ENCODE measurements around the gene DOK7. TPM values are rescaled to one million over a fixed set of nuclear protein-coding genes. Genes with fewer than 3 reads are reported as not detected.

DOK7 gene
- total and polyA plus RNA-seq, 2 donors (not counting 1 experiment from before 2014, with no cell fraction given) = 0.17 TPM; not detected in 1

DNA sequence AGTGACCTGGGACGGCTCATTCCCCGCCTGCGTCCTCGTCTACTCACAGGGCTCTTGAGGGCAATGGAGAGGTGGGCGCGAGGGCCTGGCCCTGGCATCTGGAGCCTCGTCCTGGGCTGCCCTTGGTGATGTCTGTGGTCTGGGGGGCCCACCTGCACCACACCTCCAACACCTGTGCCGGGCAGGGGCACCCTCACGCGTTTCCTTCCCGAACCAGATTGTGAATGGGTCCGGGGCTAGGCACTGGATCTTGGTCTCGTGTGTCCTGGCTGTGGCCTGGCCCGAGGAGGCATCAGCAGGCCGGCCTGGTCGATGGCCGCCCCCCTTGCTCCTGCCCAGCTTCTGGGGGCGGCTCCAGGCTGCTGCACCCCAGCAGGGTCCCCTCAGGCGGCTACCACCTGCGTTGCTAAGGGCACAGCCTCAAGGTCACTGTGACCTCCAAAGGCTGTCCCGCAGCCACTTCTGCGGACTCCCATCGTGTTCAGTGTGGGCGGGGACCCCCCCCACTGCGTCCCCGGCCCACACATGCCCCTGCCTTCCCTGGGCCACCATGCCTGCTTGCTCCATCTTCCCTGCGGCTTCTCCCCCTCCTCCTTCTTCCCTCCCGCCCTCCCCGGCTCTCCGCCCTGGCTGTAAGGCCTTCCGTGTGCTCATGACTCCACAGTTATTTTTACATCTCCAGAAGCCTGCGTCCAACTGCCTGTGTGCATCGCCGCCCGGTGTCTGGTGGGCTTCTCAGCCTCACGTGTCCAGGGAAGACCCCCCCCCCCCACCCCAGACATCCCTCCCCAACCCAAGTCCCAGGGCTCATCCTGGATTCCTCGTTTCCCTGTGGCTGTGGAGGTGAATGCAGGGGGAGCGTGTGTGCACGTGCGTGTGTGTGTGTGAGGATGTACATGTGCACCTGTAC lies 3.8 kb downstream of the DOK7 start:
- H3K36me3 ChIP-seq (ENCODE audit: control insufficient read depth, insufficient read depth, low read length) = no peaks in the 10 kb centered on the region
- H3K4me3 ChIP-seq (replicated peaks in 1 of 4; ENCODE audit: control extremely low read depth in 1 of 4, insufficient read depth in 1 of 4, low read depth in 3 of 4, low read length in 4 of 4) = no peak overlapping the region
- no peak overlapping the region for H2AFZ ChIP-seq (ENCODE audit: low read length)
- no peak overlapping the region for H3K27ac ChIP-seq (ENCODE audit: insufficient read depth, low read length)
- no peak overlapping the region for H3K4me2 ChIP-seq (ENCODE audit: extremely low read depth, insufficient read depth, low read length)
- peaks cover 4% of the 10 kb centered on the region for H3K9me3 ChIP-seq (ENCODE audit: control insufficient read depth, insufficient read depth, low read depth, low read length)
- H3K4me1 ChIP-seq (ENCODE audit: control insufficient read depth, extremely low read depth, insufficient read depth, low read length) = no peaks in the 10 kb centered on the region
- no peak for TF ChIP-seq EZH2 (IDR thresholded peaks at IDR 0.05; ENCODE audit: low read length, missing control alignments)
- TF ChIP-seq CTCF (conservative IDR thresholded peaks at IDR 0.05 in 1 of 2, IDR thresholded peaks at IDR 0.05 in 1 of 2; ENCODE audit: low read depth in 1 of 2, low read length in 2 of 2) = no peak
- peaks cover 9% of the 10 kb centered on the region for H3K27me3 ChIP-seq (ENCODE audit: control insufficient read depth, insufficient read depth, low read length)
- H3K9ac ChIP-seq (ENCODE audit: insufficient read depth, low read length) = no peak overlapping the region
- no peaks in the 10 kb centered on the region for H4K20me1 ChIP-seq (ENCODE audit: control insufficient read depth, extremely low read depth, insufficient read depth, low read length)
- DNase-seq (ENCODE audit: low read depth in 2 of 2) = no peak
- H3K79me2 ChIP-seq (ENCODE audit: control insufficient read depth, insufficient read depth, low read length) = no peaks in the 10 kb centered on the region

DNA sequence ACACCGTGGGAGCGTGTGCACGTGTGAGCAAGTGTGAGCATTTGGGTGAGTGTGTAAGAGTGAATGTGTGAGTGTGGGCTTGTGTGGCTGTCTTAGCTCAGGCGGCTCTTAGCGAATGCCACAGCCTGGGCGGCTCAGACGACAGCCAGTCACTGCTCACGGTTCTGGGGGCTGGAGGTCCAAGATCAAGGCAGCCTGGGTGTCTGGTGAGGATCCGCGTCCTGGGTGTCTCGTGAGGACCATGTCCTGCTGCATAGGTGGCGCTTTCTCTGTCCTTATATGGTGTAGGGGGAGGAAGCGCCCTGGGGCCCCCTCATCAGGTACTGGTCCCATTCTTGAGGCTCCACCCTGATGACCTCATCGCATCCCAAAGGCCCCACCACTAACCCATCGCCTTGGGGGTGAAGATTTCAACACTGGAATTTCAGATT lies 4.5 kb downstream of the DOK7 start:
- no peak overlapping the region for H3K4me3 ChIP-seq (replicated peaks in 1 of 4; ENCODE audit: control extremely low read depth in 1 of 4, insufficient read depth in 1 of 4, low read depth in 3 of 4, low read length in 4 of 4)
- DNase-seq (ENCODE audit: low read depth in 2 of 2) = no peak
- TF ChIP-seq CTCF (conservative IDR thresholded peaks at IDR 0.05 in 1 of 2, IDR thresholded peaks at IDR 0.05 in 1 of 2; ENCODE audit: low read depth in 1 of 2, low read length in 2 of 2) (no peak), EZH2 (IDR thresholded peaks at IDR 0.05; ENCODE audit: low read length, missing control alignments) (no peak)
- H3K9ac ChIP-seq (ENCODE audit: insufficient read depth, low read length) = no peak overlapping the region
- H3K4me2 ChIP-seq (ENCODE audit: extremely low read depth, insufficient read depth, low read length) = no peak overlapping the region
- no peaks in the 10 kb centered on the region for H3K4me1 ChIP-seq (ENCODE audit: control insufficient read depth, extremely low read depth, insufficient read depth, low read length)
- peaks cover 4% of the 10 kb centered on the region for H3K9me3 ChIP-seq (ENCODE audit: control insufficient read depth, insufficient read depth, low read depth, low read length)
- H2AFZ ChIP-seq (ENCODE audit: low read length) = no peak overlapping the region
- H4K20me1 ChIP-seq (ENCODE audit: control insufficient read depth, extremely low read depth, insufficient read depth, low read length) = no peaks in the 10 kb centered on the region
- H3K27ac ChIP-seq (ENCODE audit: insufficient read depth, low read length) = no peak overlapping the region
- no peaks in the 10 kb centered on the region for H3K79me2 ChIP-seq (ENCODE audit: control insufficient read depth, insufficient read depth, low read length)
- H3K27me3 ChIP-seq (ENCODE audit: control insufficient read depth, insufficient read depth, low read length) = peaks cover 4% of the 10 kb centered on the region
- H3K36me3 ChIP-seq (ENCODE audit: control insufficient read depth, insufficient read depth, low read length) = no peaks in the 10 kb centered on the region

GRCh38 chr4:3468154-3468553 lies 5.0 kb downstream of the DOK7 start:
- peaks cover 4% of the 10 kb centered on the region for H3K27me3 ChIP-seq (ENCODE audit: control insufficient read depth, insufficient read depth, low read length)
- H3K79me2 ChIP-seq (ENCODE audit: control insufficient read depth, insufficient read depth, low read length) = no peaks in the 10 kb centered on the region
- TF ChIP-seq EZH2 (IDR thresholded peaks at IDR 0.05; ENCODE audit: low read length, missing control alignments) (no peak), CTCF (conservative IDR thresholded peaks at IDR 0.05 in 1 of 2, IDR thresholded peaks at IDR 0.05 in 1 of 2; ENCODE audit: low read depth in 1 of 2, low read length in 2 of 2) (no peak)
- H3K9me3 ChIP-seq (ENCODE audit: control insufficient read depth, insufficient read depth, low read depth, low read length) = peaks cover 4% of the 10 kb centered on the region
- no peak overlapping the region for H3K4me2 ChIP-seq (ENCODE audit: extremely low read depth, insufficient read depth, low read length)
- no peak overlapping the region for H2AFZ ChIP-seq (ENCODE audit: low read length)
- H3K4me3 ChIP-seq (replicated peaks in 1 of 4; ENCODE audit: control extremely low read depth in 1 of 4, insufficient read depth in 1 of 4, low read depth in 3 of 4, low read length in 4 of 4) = no peak overlapping the region
- H3K4me1 ChIP-seq (ENCODE audit: control insufficient read depth, extremely low read depth, insufficient read depth, low read length) = no peaks in the 10 kb centered on the region
- no peaks in the 10 kb centered on the region for H3K36me3 ChIP-seq (ENCODE audit: control insufficient read depth, insufficient read depth, low read length)
- H3K27ac ChIP-seq (ENCODE audit: insufficient read depth, low read length) = no peak overlapping the region
- no peak overlapping the region for H3K9ac ChIP-seq (ENCODE audit: insufficient read depth, low read length)
- DNase-seq (ENCODE audit: low read depth in 2 of 2) = no peak
- no peaks in the 10 kb centered on the region for H4K20me1 ChIP-seq (ENCODE audit: control insufficient read depth, extremely low read depth, insufficient read depth, low read length)

Measured in fibroblast of lung (primary cell).